Liver (tissue), 9 donors: ENCODE data around the gene ELP4. TPM values are rescaled to one million over a fixed set of nuclear protein-coding genes. Genes with fewer than 3 reads are reported as not detected.

Experiments used
- DNase-seq: peaks from one replicate; pipeline ENCODE4 v3.0.0-alpha.2; 2017; ENCODE audit warnings: low spot score
- H3K27ac ChIP-seq, 2 donors: one replicate each; pipeline ENCODE4 v1.7.0; 2013; ENCODE audit warnings: inconsistent platforms in 2 of 2, low read length in 2 of 2, control low read depth in 1 of 2, low read depth in 1 of 2, mild to moderate bottlenecking in 1 of 2
- H3K27me3 ChIP-seq, 4 donors: one replicate each; pipeline versions ENCODE4 v1.6.1 to v1.7.0; 2013; ENCODE audit warnings: low read length in 3 of 4, inconsistent platforms in 1 of 4, mild to moderate bottlenecking in 1 of 4, moderate library complexity in 1 of 4; ENCODE audit not compliant: control insufficient read depth in 4 of 4, insufficient read depth in 4 of 4
- H3K36me3 ChIP-seq, 4 donors: one replicate each; pipeline versions ENCODE4 v1.6.1 to v1.7.0; 2013; ENCODE audit warnings: low read length in 3 of 4, mild to moderate bottlenecking in 3 of 4, low read depth in 1 of 4, moderate library complexity in 1 of 4; ENCODE audit not compliant: control insufficient read depth in 4 of 4, insufficient read depth in 3 of 4
- H3K4me1 ChIP-seq, 4 donors: one replicate each; pipeline versions ENCODE4 v1.6.1 to v1.7.0; 2013; ENCODE audit warnings: low read length in 3 of 4, mild to moderate bottlenecking in 3 of 4, moderate library complexity in 1 of 4; ENCODE audit not compliant: control insufficient read depth in 4 of 4, insufficient read depth in 4 of 4
- H3K4me3 ChIP-seq, 3 donors: one replicate each; pipeline versions ENCODE4 v1.6.1 to v1.7.0; 2013; ENCODE audit warnings: low read length in 3 of 3, control low read depth in 1 of 3, low read depth in 1 of 3, mild to moderate bottlenecking in 1 of 3
- H3K9ac ChIP-seq, 2 donors: one replicate each; pipeline ENCODE4 v1.7.0; 2013; ENCODE audit warnings: low read length in 2 of 2, mild to moderate bottlenecking in 2 of 2, moderate library complexity in 2 of 2, control low read depth in 1 of 2, low read depth in 1 of 2
- H3K9me3 ChIP-seq, 4 donors: one replicate each; pipeline versions ENCODE4 v1.6.1 to v1.7.0; 2013; ENCODE audit warnings: low read length in 3 of 4; ENCODE audit not compliant: control insufficient read depth in 4 of 4
- EGR1 ChIP-seq, 2 donors: IDR thresholded peaks; 2 replicates each; pipeline ENCODE4 v1.6.1; 2016 to 2018; ENCODE audit warnings: antibody characterized with exemption in 2 of 2, low read depth in 2 of 2
- FOXA1 ChIP-seq: IDR thresholded peaks from 2 replicates; pipeline ENCODE4 v1.6.1; 2016; ENCODE audit warnings: antibody characterized with exemption
- FOXA2 ChIP-seq: IDR thresholded peaks from 2 replicates; pipeline ENCODE4 v1.6.1; 2016; ENCODE audit warnings: antibody characterized with exemption
- GABPA ChIP-seq, 2 donors: IDR thresholded peaks in 1 of 2; conservative IDR thresholded peaks in 1 of 2; 2 replicates each; pipeline ENCODE4 v1.6.1; 2016; ENCODE audit warnings: antibody characterized with exemption in 2 of 2, mild to moderate bottlenecking in 1 of 2, moderate library complexity in 1 of 2
- HNF4G ChIP-seq: IDR thresholded peaks from 2 replicates; pipeline ENCODE4 v1.6.1; 2016; ENCODE audit warnings: antibody characterized with exemption
- JUND ChIP-seq, 2 donors: IDR thresholded peaks; 2 replicates each; pipeline ENCODE4 v1.6.1; 2016; ENCODE audit warnings: antibody characterized with exemption in 2 of 2
- NR2F2 ChIP-seq: IDR thresholded peaks from 2 replicates; pipeline ENCODE4 v1.6.1; 2016; ENCODE audit warnings: antibody characterized with exemption
- RAD21 ChIP-seq, 2 donors: IDR thresholded peaks; 2 replicates each; pipeline ENCODE4 v1.6.1; 2016; ENCODE audit warnings: antibody characterized with exemption in 2 of 2, mild to moderate bottlenecking in 2 of 2
- REST ChIP-seq: IDR thresholded peaks from 2 replicates; pipeline ENCODE4 v1.6.1; 2016; ENCODE audit warnings: antibody characterized with exemption, mild to moderate bottlenecking
- SP1 ChIP-seq: IDR thresholded peaks from 2 replicates; pipeline ENCODE4 v1.6.1; 2018; ENCODE audit warnings: antibody characterized with exemption, mild to moderate bottlenecking
- YY1 ChIP-seq: IDR thresholded peaks from 2 replicates; pipeline ENCODE4 v1.6.1; 2016; ENCODE audit warnings: antibody characterized with exemption, mild to moderate bottlenecking
- WGBS: extraction: QIAGEN DNeasy Blood & Tissue Kit; methylation state at CpG from one replicate; pipeline ENCODE4 v1.1.7; 2013; 5-methylcytosine and 5-hydroxymethylcytosine counted together
- polyA plus RNA-seq, 2 donors: library from polyadenylated mRNA; stranded (reverse) in 1 of 2; unstranded in 1 of 2; fragments of 200-250 nt in 1 of 2; fragments of >200 nt in 1 of 2; fragmentation: Nextera tagmentation in 1 of 2; extraction: Ambion mirVana in 1 of 2; gene quantifications; one replicate each; pipeline versions ENCODE4 v1.2.1 to v1.2.3, GENCODE V29; 2013 to 2015
- total RNA-seq, 2 donors: library from RNA; depleted of rRNA; stranded (reverse); fragments of >200 nt; gene quantifications; one replicate each; pipeline ENCODE4 v1.2.3, GENCODE V29; 2014
- TF ChIP-seq, protein P1 (sequence below): fragments of 150-350 bp; IDR thresholded peaks from 2 replicates; pipeline ENCODE4 v1.5.1; 2017; ENCODE audit warnings: improper control_type of control experiment, low read depth, low read length; ENCODE audit not compliant: missing input control
- TF ChIP-seq, protein P2 (sequence below): IDR thresholded peaks from 2 replicates; pipeline ENCODE4 v1.6.1; 2016; ENCODE audit warnings: antibody characterized with exemption
- TF ChIP-seq, protein P3 (sequence below): IDR thresholded peaks from 2 replicates; pipeline ENCODE4 v1.6.1; 2016; ENCODE audit warnings: antibody characterized with exemption
- donor health status: healthy.
- donor health status: healthy.
- donor health status: healthy.
- donor health status: healthy.
- donor health status: healthy.

Gene ELP4
- total and polyA plus RNA-seq, 4 donors: 6.0 to 18.8 (median 12.5) TPM

DNA sequence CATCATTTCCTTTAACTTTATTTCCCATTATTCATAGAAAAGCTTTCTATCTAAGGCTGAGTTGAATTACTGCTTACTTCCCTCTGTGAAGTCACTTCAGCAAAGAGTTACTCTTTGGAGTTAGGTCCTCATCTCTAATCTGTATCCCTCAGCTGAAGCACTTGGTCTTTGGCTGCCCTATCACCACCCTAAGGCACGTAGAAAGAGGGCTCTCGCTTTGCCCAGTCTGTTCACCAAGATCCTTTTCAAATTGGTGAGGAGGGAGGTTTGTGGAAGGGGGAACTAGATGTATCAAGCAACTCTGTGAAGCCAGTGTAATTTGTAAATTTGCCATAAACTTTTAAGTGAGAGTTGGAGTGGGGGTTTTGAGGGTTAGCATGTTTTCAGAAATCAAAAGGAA, 258.1 kb downstream of the ELP4 start:
- Histone ChIP-seq H3K9ac (no peak overlapping the region), H3K9me3 (no peaks in the 10 kb centered on the region), H3K27ac (no peak overlapping the region), H3K36me3 (peaks cover 0 to 1% (median 0%) of the 10 kb centered on the region in 4 donors), H3K4me1 (peaks cover 0 to 3% (median 0%) of the 10 kb centered on the region in 4 donors), H3K27me3 (no peaks in the 10 kb centered on the region), H3K4me3 (no peak overlapping the region)
- 97% methylated on average over 2 of the region's 2 CpGs for WGBS
- DNase-seq: no peak
- TF ChIP-seq, protein P1, sequence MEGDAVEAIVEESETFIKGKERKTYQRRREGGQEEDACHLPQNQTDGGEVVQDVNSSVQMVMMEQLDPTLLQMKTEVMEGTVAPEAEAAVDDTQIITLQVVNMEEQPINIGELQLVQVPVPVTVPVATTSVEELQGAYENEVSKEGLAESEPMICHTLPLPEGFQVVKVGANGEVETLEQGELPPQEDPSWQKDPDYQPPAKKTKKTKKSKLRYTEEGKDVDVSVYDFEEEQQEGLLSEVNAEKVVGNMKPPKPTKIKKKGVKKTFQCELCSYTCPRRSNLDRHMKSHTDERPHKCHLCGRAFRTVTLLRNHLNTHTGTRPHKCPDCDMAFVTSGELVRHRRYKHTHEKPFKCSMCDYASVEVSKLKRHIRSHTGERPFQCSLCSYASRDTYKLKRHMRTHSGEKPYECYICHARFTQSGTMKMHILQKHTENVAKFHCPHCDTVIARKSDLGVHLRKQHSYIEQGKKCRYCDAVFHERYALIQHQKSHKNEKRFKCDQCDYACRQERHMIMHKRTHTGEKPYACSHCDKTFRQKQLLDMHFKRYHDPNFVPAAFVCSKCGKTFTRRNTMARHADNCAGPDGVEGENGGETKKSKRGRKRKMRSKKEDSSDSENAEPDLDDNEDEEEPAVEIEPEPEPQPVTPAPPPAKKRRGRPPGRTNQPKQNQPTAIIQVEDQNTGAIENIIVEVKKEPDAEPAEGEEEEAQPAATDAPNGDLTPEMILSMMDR: no peak
- TF ChIP-seq GABPA (IDR thresholded peaks at IDR 0.05 in 1 of 2, conservative IDR thresholded peaks at IDR 0.05 in 1 of 2): no peak
- no peak for TF ChIP-seq HNF4G

GRCh38 chr11:31768749-31769640, 259.4 kb downstream of the ELP4 start:
- no peak for DNase-seq
- H3K9ac ChIP-seq: no peak overlapping the region
- H3K36me3 ChIP-seq: peaks cover 0 to 1% (median 0%) of the 10 kb centered on the region in 4 donors
- no peak overlapping the region for H3K27ac ChIP-seq
- H3K4me1 ChIP-seq: peaks cover 0 to 3% (median 0%) of the 10 kb centered on the region in 4 donors
- H3K4me3 ChIP-seq: no peak overlapping the region
- 86% methylated on average over 9 of the region's 9 CpGs for WGBS
- H3K9me3 ChIP-seq: no peaks in the 10 kb centered on the region
- no peaks in the 10 kb centered on the region for H3K27me3 ChIP-seq
- TF ChIP-seq, protein P2, sequence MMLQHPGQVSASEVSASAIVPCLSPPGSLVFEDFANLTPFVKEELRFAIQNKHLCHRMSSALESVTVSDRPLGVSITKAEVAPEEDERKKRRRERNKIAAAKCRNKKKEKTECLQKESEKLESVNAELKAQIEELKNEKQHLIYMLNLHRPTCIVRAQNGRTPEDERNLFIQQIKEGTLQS: no peak
- no peak for TF ChIP-seq EGR1 (IDR thresholded peaks at IDR 0.05; ENCODE audit: low read depth in 2 of 2)
- no peak for TF ChIP-seq YY1
- TF ChIP-seq FOXA2: no peak
- no peak for TF ChIP-seq SP1
- TF ChIP-seq REST: no peak
- TF ChIP-seq HNF4G: no peak
- no peak for TF ChIP-seq JUND (IDR thresholded peaks at IDR 0.05)
- TF ChIP-seq RAD21 (IDR thresholded peaks at IDR 0.05): no peak
- no peak for TF ChIP-seq FOXA1
- TF ChIP-seq, protein P3, sequence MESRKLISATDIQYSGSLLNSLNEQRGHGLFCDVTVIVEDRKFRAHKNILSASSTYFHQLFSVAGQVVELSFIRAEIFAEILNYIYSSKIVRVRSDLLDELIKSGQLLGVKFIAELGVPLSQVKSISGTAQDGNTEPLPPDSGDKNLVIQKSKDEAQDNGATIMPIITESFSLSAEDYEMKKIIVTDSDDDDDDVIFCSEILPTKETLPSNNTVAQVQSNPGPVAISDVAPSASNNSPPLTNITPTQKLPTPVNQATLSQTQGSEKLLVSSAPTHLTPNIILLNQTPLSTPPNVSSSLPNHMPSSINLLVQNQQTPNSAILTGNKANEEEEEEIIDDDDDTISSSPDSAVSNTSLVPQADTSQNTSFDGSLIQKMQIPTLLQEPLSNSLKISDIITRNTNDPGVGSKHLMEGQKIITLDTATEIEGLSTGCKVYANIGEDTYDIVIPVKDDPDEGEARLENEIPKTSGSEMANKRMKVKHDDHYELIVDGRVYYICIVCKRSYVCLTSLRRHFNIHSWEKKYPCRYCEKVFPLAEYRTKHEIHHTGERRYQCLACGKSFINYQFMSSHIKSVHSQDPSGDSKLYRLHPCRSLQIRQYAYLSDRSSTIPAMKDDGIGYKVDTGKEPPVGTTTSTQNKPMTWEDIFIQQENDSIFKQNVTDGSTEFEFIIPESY: no peak
- no peak for TF ChIP-seq NR2F2
- no peak for TF ChIP-seq GABPA (IDR thresholded peaks at IDR 0.05 in 1 of 2, conservative IDR thresholded peaks at IDR 0.05 in 1 of 2)
